Astrocyte of the hippocampus (primary cell): ENCODE data around the gene TMEM9.

Source experiments
- DNase-seq: peaks from one replicate; pipeline ENCODE4 v3.0.0; 2011; ENCODE audit warnings: low read depth, low spot score

Gene TMEM9

GRCh38 chr1:201127755-201128455, 26.4 kb downstream of the TMEM9 start:
- DNase-seq = peak; percentile 80

GRCh38 chr1:201126832-201127754, 27.2 kb downstream of the TMEM9 start, which contains the start of gene ASCL5:
TSS of gene ASCL5 (minus strand) at chr1:201127184. CDS start at chr1:201115372, 11,812 bp downstream.
- peak; percentile 66 for DNase-seq

GRCh38 chr1:201126463-201126831, 27.8 kb downstream of the TMEM9 start:
- no peak for DNase-seq

GRCh38 chr1:201125800-201126199, 28.5 kb downstream of the TMEM9 start:
- no peak for DNase-seq

GRCh38 chr1:201125019-201125418, 29.3 kb downstream of the TMEM9 start:
- no peak for DNase-seq

- no peak for DNase-seq
Measured at GRCh38 chr1:201123866-201124265, 30.4 kb downstream of the TMEM9 start.

GRCh38 chr1:201122321-201122957, 31.8 kb downstream of the TMEM9 start:
- DNase-seq = no peak

GRCh38 chr1:201119206-201120197, 34.8 kb downstream of the TMEM9 start:
- DNase-seq = peak; percentile 49

- DNase-seq = no peak
Measured at GRCh38 chr1:201116091-201116490, 38.2 kb downstream of the TMEM9 start.

GRCh38 chr1:201115390-201115937, 38.8 kb downstream of the TMEM9 start:
- DNase-seq = no peak

- DNase-seq = peak; percentile 96
Measured at GRCh38 chr1:201114245-201115131, 39.8 kb downstream of the TMEM9 start.

GRCh38 chr1:201113451-201114244, 40.6 kb downstream of the TMEM9 start:
- DNase-seq = no peak

- no peak for DNase-seq
Measured at GRCh38 chr1:201112926-201113325, 41.3 kb downstream of the TMEM9 start.

GRCh38 chr1:201112173-201112731, 42.0 kb downstream of the TMEM9 start, which contains the start of gene CACNA1S:
TSS of gene CACNA1S (minus strand) at chr1:201112426. CDS start at chr1:201112339, 87 bp downstream.
- DNase-seq = no peak

- DNase-seq = no peak
Measured at GRCh38 chr1:201111672-201112071, 42.6 kb downstream of the TMEM9 start.

- DNase-seq = no peak
Measured at GRCh38 chr1:201111156-201111555, 43.1 kb downstream of the TMEM9 start.

- DNase-seq = no peak
Measured at GRCh38 chr1:201110616-201111015, 43.7 kb downstream of the TMEM9 start.

- DNase-seq = no peak
Measured at GRCh38 chr1:201110138-201110537, 44.1 kb downstream of the TMEM9 start.
